HG02852 (cell line): ENCODE results near the gene ARID1B.

Source experiments
- ATAC-seq: cut with Tn5 transposase; IDR thresholded peaks from one replicate; pipeline ENCODE4 v1.9.1; 2021; ENCODE audit warnings: mild to moderate bottlenecking, moderate library complexity; ENCODE audit not compliant: unreplicated experiment

ARID1B gene

GRCh38 chr6:157251586-157252247 is 474.5 kb downstream of the ARID1B start:
- ATAC-seq, result no peak

DNA sequence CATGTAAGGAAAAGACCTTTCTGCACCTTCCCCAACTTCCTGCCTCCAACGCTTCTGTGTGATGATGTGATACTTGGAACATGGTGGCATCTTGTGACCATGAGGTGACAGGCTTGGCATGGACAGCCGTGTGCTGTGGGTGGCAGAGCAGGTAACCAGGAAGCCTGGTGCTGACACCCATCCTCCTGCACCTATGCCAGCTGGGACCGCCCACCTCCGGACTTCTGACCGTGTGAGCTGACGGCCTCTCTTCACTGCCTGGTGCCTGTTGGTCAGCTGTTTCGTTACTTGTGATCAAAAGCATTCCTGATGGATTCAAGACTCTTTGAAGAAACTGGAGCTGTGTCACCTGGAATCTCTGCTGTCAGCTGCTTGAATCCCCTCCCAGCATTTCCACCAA is 475.8 kb downstream of the ARID1B start:
- no peak for ATAC-seq

GRCh38 chr6:157253699-157254098 is 476.5 kb downstream of the ARID1B start:
- ATAC-seq, result no peak

- ATAC-seq, result no peak
Measured at GRCh38 chr6:157254538-157254937, 477.4 kb downstream of the ARID1B start.

GRCh38 chr6:157255079-157255478 is 477.9 kb downstream of the ARID1B start:
- no peak for ATAC-seq

GRCh38 chr6:157258878-157259277 is 481.7 kb downstream of the ARID1B start:
- ATAC-seq, result no peak

GRCh38 chr6:157259443-157259842 is 482.3 kb downstream of the ARID1B start:
- no peak for ATAC-seq
